Measurements from ENCODE around the gene NOD1.

Gene NOD1

DNA sequence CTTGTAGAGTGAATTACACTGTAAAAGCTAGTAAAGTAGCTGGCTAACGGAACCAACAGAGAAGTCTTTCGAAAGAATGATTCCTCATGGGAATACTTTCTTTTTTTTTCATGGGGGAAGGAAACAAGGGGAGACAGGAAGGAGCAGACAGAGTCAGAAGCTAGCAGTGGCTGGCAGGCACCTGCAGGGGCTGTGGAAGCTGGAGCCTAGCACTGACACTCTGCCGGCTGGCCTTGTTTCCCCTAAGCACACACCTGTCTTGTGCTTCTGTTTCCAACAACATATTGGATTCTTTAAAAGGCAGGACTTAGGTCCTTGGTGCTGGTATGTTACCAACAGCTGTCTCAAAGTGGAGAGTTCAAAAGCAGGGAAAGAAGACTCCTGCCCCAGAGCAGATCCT is 24.7 kb downstream of the NOD1 start:
- no peak for DNase-seq
- in situ Hi-C loops (cut with HindIII; ENCODE audit: low pct_ligation_motif_present, low pct_unique_long_range_greater_than_20kb, low sequenced_read_pairs), result no loop called here

DNA sequence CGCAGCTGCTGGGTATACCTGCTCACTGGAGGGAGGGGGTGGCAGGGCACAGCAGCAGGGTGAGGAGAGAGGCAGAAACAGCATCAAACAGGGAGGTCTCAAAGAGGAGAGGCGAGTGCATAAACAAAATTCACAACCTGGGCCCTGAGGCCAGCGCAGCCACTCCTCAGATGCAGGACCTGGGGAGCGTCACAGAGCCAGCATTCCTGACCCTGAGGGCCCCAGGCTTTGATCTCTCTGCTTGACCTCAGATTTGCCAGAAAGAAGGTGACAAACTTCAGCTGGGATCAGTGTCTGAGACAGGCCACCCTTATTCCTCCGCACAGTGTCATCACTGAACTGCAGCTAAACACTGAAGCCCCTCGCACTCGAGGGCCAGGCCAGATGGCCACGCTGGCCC is 25.6 kb downstream of the NOD1 start:
- DNase-seq, result no peak
- in situ Hi-C loops (cut with HindIII; ENCODE audit: low pct_ligation_motif_present, low pct_unique_long_range_greater_than_20kb, low sequenced_read_pairs), result no loop called here

DNA sequence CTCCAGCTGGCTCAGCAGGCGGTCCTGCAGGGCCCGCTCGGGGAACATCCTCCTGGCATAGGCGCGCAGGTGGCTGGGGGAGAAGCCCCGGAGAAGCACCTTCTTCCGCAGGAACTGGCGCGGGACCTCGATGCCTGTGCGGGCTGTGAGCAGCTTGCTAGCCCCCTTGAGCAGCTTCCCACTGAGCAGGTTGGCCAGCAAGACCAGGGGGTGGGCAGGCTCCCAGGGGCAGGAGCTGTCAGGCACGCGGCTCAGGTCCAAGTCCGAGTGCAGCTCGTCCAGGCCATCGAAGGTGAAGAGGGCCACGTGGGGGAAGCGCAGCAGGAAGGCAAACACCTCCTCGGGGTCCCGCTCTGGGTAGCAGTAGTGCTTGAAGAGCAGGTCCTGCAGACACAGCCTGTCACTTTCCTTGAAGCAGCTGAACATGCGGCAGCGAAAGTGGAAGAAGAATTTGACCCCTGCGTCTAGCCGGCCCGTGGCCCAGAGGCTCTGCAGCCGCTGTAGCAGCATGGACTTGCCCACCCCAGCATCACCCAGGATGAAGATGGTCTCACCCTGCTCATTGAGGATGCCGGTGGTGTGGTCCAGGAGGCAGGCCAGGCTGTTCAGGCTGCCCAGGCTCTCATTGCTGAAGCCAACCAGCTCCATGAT is 26.2 kb downstream of the NOD1 start:
- in situ Hi-C loops (cut with HindIII; ENCODE audit: low pct_ligation_motif_present, low pct_unique_long_range_greater_than_20kb, low sequenced_read_pairs), result no loop called here
- no peak for DNase-seq

DNA sequence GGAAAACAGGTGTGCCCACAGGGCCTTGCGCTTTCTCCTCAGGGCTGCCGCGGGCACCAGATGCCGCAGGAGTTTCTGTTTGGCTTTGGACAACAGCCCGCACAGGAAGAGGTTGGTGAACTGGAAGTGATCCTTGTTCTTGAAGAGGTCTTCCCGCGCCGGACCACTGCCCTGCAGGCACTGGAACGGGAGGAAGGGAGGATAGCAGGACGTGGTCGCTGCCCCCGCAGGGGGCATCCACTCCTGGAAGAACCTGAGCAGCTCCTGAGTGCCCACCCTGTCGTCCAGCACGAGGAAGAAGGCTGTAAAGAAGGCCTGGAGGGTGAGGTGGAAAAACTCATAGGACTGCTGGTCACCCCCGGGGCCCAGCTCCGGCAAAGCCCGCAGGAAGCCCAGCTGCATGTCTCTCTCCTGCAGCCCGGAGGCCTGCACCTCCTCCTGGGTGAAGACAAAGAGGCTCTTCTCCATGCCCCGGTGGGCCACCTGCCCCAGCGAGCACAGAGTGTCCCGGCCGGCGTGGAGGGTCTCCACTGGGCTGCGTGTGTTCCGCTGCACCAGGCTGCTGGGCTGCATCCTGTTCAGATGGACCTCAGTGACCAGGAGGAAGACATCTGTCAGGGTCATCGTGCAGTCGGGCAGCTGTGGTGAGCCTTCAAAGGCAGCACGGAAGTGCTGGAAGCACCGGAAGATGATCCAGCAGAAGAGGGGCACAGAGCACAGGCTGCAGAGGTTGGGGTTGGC is 26.9 kb downstream of the NOD1 start:
- no peak for DNase-seq
- in situ Hi-C loops (cut with HindIII; ENCODE audit: low pct_ligation_motif_present, low pct_unique_long_range_greater_than_20kb, low sequenced_read_pairs), result no loop called here

DNA sequence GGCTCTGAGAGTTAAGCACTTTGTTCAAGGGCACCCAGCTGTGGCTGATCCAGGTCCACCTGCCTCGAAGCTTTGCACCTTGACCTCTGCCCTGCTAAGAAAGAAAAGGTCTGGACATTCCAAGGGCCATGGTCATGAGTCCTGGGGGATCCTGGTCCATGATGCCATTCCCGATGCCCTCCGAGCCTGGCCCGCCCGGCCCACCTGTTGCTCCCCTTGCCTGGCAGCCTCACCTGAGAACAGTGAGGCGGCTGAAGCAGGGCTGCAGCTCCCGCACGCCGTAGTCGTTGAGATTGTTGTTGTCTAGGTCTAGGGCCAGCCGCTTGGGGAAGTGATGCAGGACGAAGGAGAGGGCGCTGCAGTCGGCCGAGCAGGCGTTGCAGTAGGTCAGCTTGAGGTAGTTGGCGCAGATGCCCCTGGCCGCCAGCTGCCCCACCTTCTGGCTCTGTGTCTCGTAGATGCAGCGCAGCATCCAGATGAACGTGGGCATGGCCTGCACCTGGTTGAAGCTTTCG is 27.5 kb downstream of the NOD1 start:
- in situ Hi-C loops (cut with HindIII; ENCODE audit: low pct_ligation_motif_present, low pct_unique_long_range_greater_than_20kb, low sequenced_read_pairs), result no loop called here
- DNase-seq, result no peak

DNA sequence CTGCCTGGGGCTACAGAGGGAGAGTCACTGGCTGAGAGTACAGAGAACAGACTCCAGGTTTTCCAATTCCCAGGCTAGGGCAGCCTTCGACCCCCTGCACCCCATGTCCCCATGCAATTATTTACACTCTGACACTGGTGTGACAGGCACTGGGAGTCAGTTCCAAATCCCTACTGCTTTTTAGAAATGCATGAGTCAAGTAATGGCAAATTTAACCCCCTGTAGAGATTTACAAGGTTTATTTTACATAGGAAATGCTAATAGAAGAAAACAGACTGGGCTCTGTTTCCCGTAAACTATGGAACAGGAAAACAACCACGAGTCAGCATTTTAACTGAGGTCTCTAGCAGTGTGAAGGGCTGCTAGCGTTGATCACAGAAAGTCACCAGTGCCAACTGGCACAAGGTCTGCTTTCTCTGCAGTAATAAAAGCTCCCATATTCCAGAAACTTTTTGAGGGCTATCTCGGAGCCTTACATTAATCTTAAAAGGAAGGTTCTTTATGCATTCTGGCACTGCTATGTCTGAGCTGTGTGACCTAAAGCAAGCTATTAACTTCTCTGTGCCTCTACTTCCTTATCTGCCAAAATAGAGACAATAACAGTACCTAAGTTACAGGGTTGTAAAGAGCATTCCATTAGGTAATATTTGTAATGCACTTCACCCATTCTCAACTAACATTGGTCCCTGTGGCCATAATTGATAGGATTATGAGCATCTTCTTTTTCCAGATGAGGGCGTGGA is 28.2 kb downstream of the NOD1 start:
- in situ Hi-C loops (cut with HindIII; ENCODE audit: low pct_ligation_motif_present, low pct_unique_long_range_greater_than_20kb, low sequenced_read_pairs), result no loop called here
- DNase-seq, result no peak

DNA sequence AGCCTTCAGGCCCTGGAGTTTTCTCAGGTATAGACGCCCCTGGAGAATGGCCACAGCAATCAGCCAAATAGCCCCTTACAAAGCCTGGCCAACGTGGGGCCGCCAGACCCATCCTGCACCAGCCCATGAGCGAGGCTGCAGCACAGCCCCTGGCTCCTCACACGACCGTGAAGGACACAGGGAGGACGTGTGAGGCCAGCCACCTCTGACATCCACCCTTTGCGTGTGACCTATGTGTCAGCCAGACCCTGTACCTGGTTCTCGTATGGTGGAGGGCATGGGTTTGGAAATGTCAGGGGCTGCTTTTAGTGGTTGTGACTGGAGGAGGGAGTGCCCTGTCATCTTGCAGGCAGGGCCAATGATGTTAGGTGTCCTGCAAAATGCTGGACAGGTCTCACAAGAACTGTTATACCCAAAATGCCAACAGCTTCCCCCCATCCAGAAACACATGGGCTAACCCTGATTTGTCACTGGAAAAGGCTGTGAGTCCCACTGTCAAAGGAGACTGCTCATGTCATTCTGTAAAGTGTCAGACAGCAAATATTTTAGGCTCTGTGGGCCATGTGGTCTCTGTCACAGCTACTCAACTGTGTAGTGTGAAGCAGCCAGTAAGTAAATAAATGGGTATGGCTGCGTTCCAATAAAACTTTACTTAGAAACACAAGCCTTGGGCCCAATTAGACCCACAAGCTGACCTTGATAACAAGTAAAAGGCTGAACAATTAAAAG is 30.0 kb downstream of the NOD1 start:
- DNase-seq, result no peak
- in situ Hi-C loops (cut with HindIII; ENCODE audit: low pct_ligation_motif_present, low pct_unique_long_range_greater_than_20kb, low sequenced_read_pairs), result no loop called here

DNA sequence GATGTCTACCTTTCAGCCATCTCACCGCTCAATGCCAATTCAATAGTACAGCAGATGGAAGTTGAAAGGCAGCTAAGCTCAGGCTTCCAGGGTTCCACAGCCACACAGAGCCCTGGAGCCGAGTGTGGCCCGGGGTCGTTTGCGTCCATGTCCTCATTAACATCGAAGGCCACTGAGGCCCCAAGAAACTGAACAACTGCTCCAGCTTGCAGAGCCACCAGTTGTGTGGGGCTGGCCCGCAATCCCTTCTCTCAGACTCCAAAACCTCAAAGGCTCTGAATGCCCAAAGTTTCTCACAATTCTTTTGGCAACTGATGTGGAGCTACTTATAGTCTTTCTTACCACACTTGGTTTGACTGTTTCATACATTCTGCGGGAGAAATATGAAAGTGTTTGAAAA is 31.1 kb downstream of the NOD1 start:
- in situ Hi-C loops (cut with HindIII; ENCODE audit: low pct_ligation_motif_present, low pct_unique_long_range_greater_than_20kb, low sequenced_read_pairs), result no loop called here
- DNase-seq, result no peak

DNA sequence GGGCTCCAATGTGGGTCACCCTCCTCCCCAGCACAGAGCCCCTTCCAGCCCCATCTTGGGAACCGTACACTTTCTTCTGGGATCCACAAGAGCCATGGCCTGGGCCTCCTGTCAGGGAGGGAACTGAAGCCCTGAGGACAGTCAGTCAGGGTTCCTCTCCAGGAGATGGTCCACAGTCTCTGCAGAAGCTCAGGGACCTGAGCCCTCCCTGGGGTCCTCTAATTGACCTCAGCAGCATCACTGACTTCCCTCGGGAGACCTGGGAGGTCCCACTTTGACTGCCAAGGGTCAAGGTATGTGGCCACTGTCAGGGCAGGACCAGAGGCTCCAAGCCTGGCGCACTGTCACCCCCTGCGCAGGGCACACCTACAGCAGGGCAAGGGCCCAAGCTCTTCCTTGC is 32.3 kb downstream of the NOD1 start:
- in situ Hi-C loops (cut with HindIII; ENCODE audit: low pct_ligation_motif_present, low pct_unique_long_range_greater_than_20kb, low sequenced_read_pairs), result no loop called here
- no peak for DNase-seq

DNA sequence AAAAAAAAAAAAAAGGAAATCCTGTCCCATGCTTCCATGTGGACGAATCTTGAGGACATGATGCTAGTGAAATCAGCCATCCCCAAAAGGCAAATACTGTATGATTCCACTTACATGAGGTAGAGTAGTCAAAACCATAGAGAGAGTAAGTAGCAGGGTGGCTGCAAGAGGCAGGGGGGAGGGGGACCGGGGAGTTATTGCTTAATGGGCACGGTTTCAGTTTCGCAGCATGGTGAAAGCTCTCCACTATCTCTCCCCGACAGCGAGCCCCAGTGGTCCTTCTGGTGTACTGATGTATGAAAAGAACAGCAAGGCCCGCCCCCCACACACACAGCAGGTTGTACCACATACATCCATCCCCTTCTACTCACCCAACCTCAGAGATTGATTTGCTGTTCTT is 32.8 kb downstream of the NOD1 start:
- in situ Hi-C loops (cut with HindIII; ENCODE audit: low pct_ligation_motif_present, low pct_unique_long_range_greater_than_20kb, low sequenced_read_pairs), result no loop called here
- no peak for DNase-seq

DNA sequence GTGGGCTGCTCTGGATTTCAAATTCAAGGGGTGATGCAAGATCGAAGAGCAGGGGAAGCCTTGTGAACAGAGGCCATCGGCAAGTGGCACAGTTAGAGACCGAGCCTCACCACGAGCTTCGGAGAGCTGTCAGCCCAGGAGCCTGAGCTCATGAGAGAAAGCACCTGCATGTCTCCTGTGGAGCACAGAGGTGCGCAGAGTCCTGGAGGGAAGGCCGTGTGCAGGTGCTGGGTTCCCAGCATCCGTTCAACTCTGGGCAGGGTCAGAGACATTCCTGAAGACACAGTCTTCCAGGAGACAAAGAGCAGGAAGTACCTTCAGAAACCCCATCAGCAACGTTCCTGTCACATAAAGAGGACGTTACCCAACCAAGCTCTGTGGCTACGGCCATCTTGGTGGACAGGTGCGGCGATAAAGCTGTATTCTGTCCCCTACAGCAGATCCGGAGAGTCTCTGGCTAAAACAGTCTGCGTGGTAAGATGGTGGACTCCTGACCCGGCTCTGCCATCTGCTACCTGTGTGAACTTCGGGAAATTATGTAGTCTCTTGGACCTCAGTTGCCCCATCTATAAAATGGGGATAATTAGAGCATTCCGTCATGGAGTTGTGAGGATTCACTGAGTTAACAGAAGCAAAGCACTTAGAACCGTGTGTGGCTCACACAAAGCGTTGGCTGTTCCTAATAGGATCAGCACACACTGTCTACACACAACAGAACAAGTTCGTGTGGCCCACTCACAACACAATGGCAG is 40.6 kb downstream of the NOD1 start:
- in situ Hi-C loops (cut with HindIII; ENCODE audit: low pct_ligation_motif_present, low pct_unique_long_range_greater_than_20kb, low sequenced_read_pairs), result no loop called here

DNA sequence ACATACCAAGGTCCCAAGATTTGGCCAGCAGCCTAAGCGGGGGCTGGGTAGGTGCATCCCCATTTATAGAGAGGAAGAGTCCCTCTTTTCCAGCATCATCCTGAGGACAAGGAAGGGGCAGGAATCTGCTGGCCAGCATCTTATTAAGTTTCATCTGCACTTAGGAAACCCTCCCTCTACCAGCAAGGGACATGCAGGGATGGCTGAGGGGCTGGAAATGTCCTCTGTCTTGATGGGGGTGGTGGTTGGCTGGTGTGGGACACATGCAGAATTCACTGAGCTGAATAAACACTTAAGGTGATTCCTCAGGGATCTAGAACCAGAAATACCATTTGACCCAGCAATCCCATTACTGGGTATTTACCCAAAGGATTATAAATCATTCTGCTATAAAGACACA is 42.1 kb downstream of the NOD1 start:
- DNase-seq, result no peak

More for the DNA sequence above, 40.6 kb downstream of the NOD1 start:
- no peak for DNase-seq

DNA sequence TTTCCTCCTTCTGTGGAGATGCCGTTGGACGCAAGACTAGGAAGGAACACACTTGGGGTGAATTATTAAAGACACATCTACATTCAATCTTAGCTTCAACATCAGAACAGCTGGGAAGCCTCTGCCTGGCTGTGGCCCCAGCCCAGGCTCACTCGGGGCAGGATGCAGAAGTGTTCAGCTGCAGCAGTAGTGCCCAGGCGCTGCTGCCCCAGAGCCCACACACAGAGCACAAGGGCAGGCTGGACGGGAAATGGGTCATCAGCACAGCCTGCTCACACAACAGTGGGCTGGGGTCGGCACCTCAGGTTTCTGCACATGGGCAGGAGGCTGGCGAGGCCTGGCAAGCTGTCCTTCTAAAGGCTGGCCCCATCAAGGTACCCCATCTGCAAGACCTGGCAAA is 42.5 kb downstream of the NOD1 start:
- in situ Hi-C loops (cut with HindIII; ENCODE audit: low pct_ligation_motif_present, low pct_unique_long_range_greater_than_20kb, low sequenced_read_pairs), result no loop called here
- no peak for DNase-seq

More for the DNA sequence above, 42.1 kb downstream of the NOD1 start:
- in situ Hi-C loops (cut with HindIII; ENCODE audit: low pct_ligation_motif_present, low pct_unique_long_range_greater_than_20kb, low sequenced_read_pairs), result no loop called here

DNA sequence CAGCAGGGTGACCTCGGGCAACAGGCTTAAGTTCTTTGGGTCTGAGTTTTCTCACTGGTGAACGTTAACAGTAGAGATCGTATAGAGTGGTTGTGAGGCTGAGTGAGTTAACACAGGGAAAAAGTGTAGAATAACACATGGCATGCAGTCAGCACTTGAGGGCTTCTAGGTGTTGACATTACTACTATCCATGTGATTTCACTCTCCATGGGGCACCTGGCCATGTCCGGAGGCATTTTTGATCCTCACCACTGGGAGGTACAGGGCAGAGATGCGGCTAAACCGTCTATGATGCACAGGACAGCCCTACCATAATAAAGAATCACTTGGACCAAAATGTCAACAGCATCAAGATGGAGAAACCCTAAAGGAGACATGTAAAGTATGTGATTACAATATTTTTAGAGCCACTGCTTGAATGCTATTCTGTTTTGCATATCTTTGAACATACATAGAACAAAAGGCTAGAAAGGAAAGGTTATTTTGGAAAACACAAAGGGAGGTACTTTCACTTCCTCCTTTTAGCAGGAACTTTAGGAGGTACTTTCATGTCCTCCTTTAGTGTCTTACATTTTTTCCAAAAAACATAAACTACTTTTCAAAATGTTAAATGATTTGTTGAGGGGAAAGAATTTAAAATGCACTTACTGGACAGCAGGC is 44.3 kb downstream of the NOD1 start:
- in situ Hi-C loops (cut with HindIII; ENCODE audit: low pct_ligation_motif_present, low pct_unique_long_range_greater_than_20kb, low sequenced_read_pairs), result no loop called here
- no peak for DNase-seq

DNA sequence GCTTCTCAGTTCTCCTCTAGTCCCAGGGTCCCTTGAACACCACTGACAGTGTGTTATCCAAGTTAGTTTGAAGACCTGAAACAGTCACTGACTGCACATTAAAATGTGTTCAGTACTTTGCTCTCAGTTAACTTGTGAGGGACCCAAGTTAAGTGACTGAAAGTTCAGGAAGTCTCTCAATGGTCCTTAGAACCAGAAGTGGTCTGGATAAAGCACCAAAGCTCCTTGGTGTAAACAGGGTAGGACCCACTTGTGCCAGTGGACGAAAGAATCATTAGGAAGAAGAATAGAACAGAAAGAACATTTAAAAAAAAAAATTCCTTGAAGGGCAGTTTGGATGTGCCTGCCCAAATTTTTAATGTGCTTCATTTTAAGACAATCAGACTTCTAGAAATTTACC is 45.1 kb downstream of the NOD1 start:
- no peak for DNase-seq
- in situ Hi-C loops (cut with HindIII; ENCODE audit: low pct_ligation_motif_present, low pct_unique_long_range_greater_than_20kb, low sequenced_read_pairs), result no loop called here

DNA sequence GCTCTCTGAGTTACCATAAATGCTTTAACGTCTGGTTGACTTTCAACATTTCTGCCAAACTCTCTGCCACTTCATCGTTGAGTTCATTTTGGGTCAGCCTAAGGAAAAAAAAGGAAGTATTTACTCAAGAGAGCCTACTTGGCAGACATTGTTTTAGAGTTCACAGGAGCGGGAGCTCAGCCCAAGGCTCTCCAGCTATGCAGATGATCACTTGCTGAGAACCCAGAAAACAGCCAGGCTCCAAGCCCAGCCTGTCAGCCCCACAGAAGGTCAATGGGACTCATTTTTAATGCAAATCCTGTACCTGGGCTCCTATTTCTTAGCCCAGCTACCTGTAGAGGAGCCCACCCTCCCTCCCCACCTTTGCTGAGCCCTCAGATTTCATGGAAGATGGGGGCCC is 45.5 kb downstream of the NOD1 start:
- DNase-seq, result no peak
- in situ Hi-C loops (cut with HindIII; ENCODE audit: low pct_ligation_motif_present, low pct_unique_long_range_greater_than_20kb, low sequenced_read_pairs), result no loop called here

DNA sequence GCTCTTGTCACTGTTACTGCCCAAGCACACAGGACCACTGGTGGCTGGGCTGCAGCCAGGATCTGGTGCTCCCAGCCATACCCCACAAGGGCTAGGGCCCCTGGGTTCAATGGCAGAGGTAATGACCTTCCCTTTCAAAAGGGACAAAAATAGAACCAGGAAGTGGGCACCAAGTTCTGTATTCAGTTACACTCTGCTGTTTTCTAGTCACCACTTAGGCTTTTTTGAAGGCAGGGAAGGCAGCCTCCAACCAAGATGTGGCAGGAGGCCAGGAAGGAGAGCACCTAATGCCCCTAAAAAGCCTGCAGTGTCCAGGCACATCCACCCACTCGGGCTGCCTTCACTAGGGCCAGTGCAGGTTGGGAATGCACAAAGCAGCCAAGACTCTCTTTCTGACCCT is 47.8 kb downstream of the NOD1 start:
- DNase-seq, result no peak

DNA sequence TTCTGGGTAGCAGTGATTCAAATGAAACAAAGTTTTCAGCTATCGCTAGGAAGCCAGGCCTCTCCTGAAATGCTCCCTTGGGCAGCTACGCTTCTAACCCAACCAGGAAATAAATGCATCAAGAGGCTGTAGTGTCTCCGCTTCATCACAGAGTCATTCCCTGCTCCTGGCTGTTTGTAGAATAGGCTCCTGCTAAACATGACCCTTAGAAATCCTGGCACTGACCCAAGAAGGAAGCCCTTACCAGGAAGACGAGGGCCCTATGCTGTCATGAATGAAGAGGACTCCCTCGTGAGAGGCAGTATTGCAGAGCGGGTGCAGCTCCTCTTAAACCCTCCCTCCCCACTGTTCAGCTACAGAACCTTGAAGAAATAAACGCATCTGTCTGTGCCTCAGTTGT is 48.3 kb downstream of the NOD1 start:
- in situ Hi-C loops (cut with HindIII; ENCODE audit: low pct_ligation_motif_present, low pct_unique_long_range_greater_than_20kb, low sequenced_read_pairs), result no loop called here
- DNase-seq, result no peak

More for the DNA sequence above, 47.8 kb downstream of the NOD1 start:
- in situ Hi-C loops (cut with HindIII; ENCODE audit: low pct_ligation_motif_present, low pct_unique_long_range_greater_than_20kb, low sequenced_read_pairs), result no loop called here
